Endothelial cell (in vitro differentiated cells): Measurements from ENCODE around the gene FUZ. TPM values are rescaled to one million over a fixed set of nuclear protein-coding genes. Genes with fewer than 3 reads are reported as not detected.

ENCODE experiments used
- DNase-seq: peaks from one replicate; pipeline ENCODE4 v3.0.0; 2021; ENCODE audit warnings: low spot score
- H3K27ac Mint-ChIP-seq: one replicate; pipeline ENCODE4 v1.8.0; 2021; ENCODE audit warnings: mixed read lengths, inconsistent platforms; ENCODE audit not compliant: unreplicated experiment
- H3K27me3 Mint-ChIP-seq: one replicate; pipeline ENCODE4 v1.8.0; 2021; ENCODE audit warnings: mild to moderate bottlenecking, moderate library complexity, mixed read lengths, inconsistent platforms; ENCODE audit not compliant: unreplicated experiment
- H3K36me3 Mint-ChIP-seq: one replicate; pipeline ENCODE4 v1.8.0; 2021; ENCODE audit warnings: mild to moderate bottlenecking, low read depth, mixed read lengths, inconsistent platforms; ENCODE audit not compliant: unreplicated experiment
- H3K4me1 Mint-ChIP-seq: one replicate; pipeline ENCODE4 v1.8.0; 2021; ENCODE audit warnings: mild to moderate bottlenecking, mixed read lengths, inconsistent platforms; ENCODE audit not compliant: unreplicated experiment
- H3K4me3 Mint-ChIP-seq: one replicate; pipeline ENCODE4 v1.8.0; 2021; ENCODE audit warnings: mild to moderate bottlenecking, mixed read lengths, inconsistent platforms; ENCODE audit not compliant: unreplicated experiment
- H3K9me3 Mint-ChIP-seq: one replicate; pipeline ENCODE4 v1.8.0; 2021; ENCODE audit warnings: mixed read lengths, inconsistent platforms; ENCODE audit not compliant: unreplicated experiment
- CTCF ChIP-seq: fragments of 200-600 bp; sonication (generic); IDR thresholded peaks from one replicate; pipeline ENCODE4 v1.5.0; 2021; ENCODE audit warnings: antibody characterized with exemption; ENCODE audit not compliant: unreplicated experiment
- total RNA-seq: library from RNA; stranded (reverse); fragmentation: NEBNext Ultra II Directional; extraction: Animal tissue kit (Norgen Biotek cat#: 25700); gene quantifications from one replicate; pipeline ENCODE4 v1.2.1, GENCODE V29; 2021; ENCODE audit not compliant: unreplicated experiment

Gene FUZ
- total RNA-seq, 1 donor from 2014 or later: 15.6 TPM

- no peak for TF ChIP-seq CTCF
- DNase-seq: no peak
- peaks cover 42% of the 10 kb centered on the region for H3K36me3 Mint-ChIP-seq
- peaks cover 14% of the 10 kb centered on the region for H3K4me1 Mint-ChIP-seq
- peak overlapping the region; percentile 89 for H3K4me3 Mint-ChIP-seq
- no peaks in the 10 kb centered on the region for H3K9me3 Mint-ChIP-seq
- peaks cover 21% of the 10 kb centered on the region for H3K27me3 Mint-ChIP-seq
- H3K27ac Mint-ChIP-seq: peak overlapping the region; percentile 89
Measured at GRCh38 chr19:49832556-49832955, 19.5 kb upstream of the FUZ start.

- Mint-ChIP-seq H3K4me3 (no peak overlapping the region), H3K4me1 (peaks cover 16% of the 10 kb centered on the region), H3K27me3 (peaks cover 16% of the 10 kb centered on the region), H3K9me3 (no peaks in the 10 kb centered on the region), H3K36me3 (peaks cover 44% of the 10 kb centered on the region), H3K27ac (no peak overlapping the region)
- no peak for TF ChIP-seq CTCF
- no peak for DNase-seq
Measured at GRCh38 chr19:49831592-49831991, 18.5 kb upstream of the FUZ start.

GRCh38 chr19:49830766-49831165, 17.7 kb upstream of the FUZ start:
- peaks cover 16% of the 10 kb centered on the region for H3K27me3 Mint-ChIP-seq
- H3K36me3 Mint-ChIP-seq: peaks cover 50% of the 10 kb centered on the region
- H3K9me3 Mint-ChIP-seq: no peaks in the 10 kb centered on the region
- TF ChIP-seq CTCF: no peak
- peaks cover 24% of the 10 kb centered on the region for H3K4me1 Mint-ChIP-seq
- DNase-seq: no peak
- H3K4me3 Mint-ChIP-seq: no peak overlapping the region
- H3K27ac Mint-ChIP-seq: no peak overlapping the region

GRCh38 chr19:49829721-49830120, 16.6 kb upstream of the FUZ start:
- H3K27me3 Mint-ChIP-seq: peaks cover 13% of the 10 kb centered on the region
- H3K4me1 Mint-ChIP-seq: peaks cover 27% of the 10 kb centered on the region
- no peak overlapping the region for H3K4me3 Mint-ChIP-seq
- no peak for TF ChIP-seq CTCF
- DNase-seq: no peak
- peaks cover 44% of the 10 kb centered on the region for H3K36me3 Mint-ChIP-seq
- H3K27ac Mint-ChIP-seq: no peak overlapping the region
- H3K9me3 Mint-ChIP-seq: no peaks in the 10 kb centered on the region

GRCh38 chr19:49829200-49829599, 16.1 kb upstream of the FUZ start:
- H3K4me1 Mint-ChIP-seq: peaks cover 27% of the 10 kb centered on the region
- H3K9me3 Mint-ChIP-seq: no peaks in the 10 kb centered on the region
- H3K36me3 Mint-ChIP-seq: peaks cover 45% of the 10 kb centered on the region
- no peak for DNase-seq
- H3K27ac Mint-ChIP-seq: no peak overlapping the region
- H3K4me3 Mint-ChIP-seq: no peak overlapping the region
- peaks cover 13% of the 10 kb centered on the region for H3K27me3 Mint-ChIP-seq
- TF ChIP-seq CTCF: no peak
